IPS-18a (cell line): Measurements from ENCODE around the gene PTPRA.

Experiments used
- H3K27ac ChIP-seq: one replicate; pipeline ENCODE4 v1.5.1; 2013; ENCODE audit warnings: low read length
- H3K27me3 ChIP-seq: one replicate; pipeline ENCODE4 v1.6.1; 2013; ENCODE audit warnings: mild to moderate bottlenecking, low read length; ENCODE audit not compliant: control insufficient read depth, insufficient read depth
- H3K36me3 ChIP-seq: one replicate; pipeline ENCODE4 v1.6.1; 2013; ENCODE audit warnings: low read depth, low read length; ENCODE audit not compliant: control insufficient read depth
- H3K4me1 ChIP-seq: one replicate; pipeline ENCODE4 v1.6.1; 2013; ENCODE audit warnings: low read depth, low read length; ENCODE audit not compliant: control insufficient read depth
- H3K4me3 ChIP-seq: one replicate; pipeline ENCODE4 v1.5.1; 2013; ENCODE audit warnings: low read length
- H3K9ac ChIP-seq: one replicate; pipeline ENCODE4 v1.6.1; 2013; ENCODE audit warnings: mild to moderate bottlenecking, low read length, moderate library complexity
- H3K9me3 ChIP-seq: one replicate; pipeline ENCODE4 v1.6.1; 2013; ENCODE audit warnings: low read depth, low read length; ENCODE audit not compliant: control insufficient read depth

Gene PTPRA

GRCh38 chr20:2838170-2838797, 35.0 kb upstream of the PTPRA start:
- Histone ChIP-seq H3K27me3 (peaks cover 16% of the 10 kb centered on the region), H3K9me3 (no peaks in the 10 kb centered on the region), H3K4me1 (no peaks in the 10 kb centered on the region), H3K27ac (no peak overlapping the region), H3K9ac (no peak overlapping the region), H3K36me3 (peaks cover 6% of the 10 kb centered on the region), H3K4me3 (no peak overlapping the region)

- H3K27ac ChIP-seq: no peak overlapping the region
- H3K4me3 ChIP-seq: no peak overlapping the region
- peaks cover 6% of the 10 kb centered on the region for H3K36me3 ChIP-seq
- no peaks in the 10 kb centered on the region for H3K4me1 ChIP-seq
- H3K9ac ChIP-seq: no peak overlapping the region
- H3K9me3 ChIP-seq: no peaks in the 10 kb centered on the region
- peaks cover 16% of the 10 kb centered on the region for H3K27me3 ChIP-seq
These were observed 34.2 kb upstream of the PTPRA start for GRCh38 chr20:2838847-2839671.

- Histone ChIP-seq H3K27ac (no peak overlapping the region), H3K4me1 (no peaks in the 10 kb centered on the region), H3K27me3 (peaks cover 16% of the 10 kb centered on the region), H3K36me3 (peaks cover 6% of the 10 kb centered on the region), H3K9ac (no peak overlapping the region), H3K9me3 (no peaks in the 10 kb centered on the region), H3K4me3 (peak overlapping the region; percentile 84)
These were observed 33.5 kb upstream of the PTPRA start for GRCh38 chr20:2839732-2840137.

GRCh38 chr20:2840138-2840966, 32.9 kb upstream of the PTPRA start, which contains the start of the genes PCED1A and VPS16:
Gene PCED1A (minus strand): TSS chr20:2840655. CDS start chr20:2839912, 743 bp downstream.
Gene VPS16 (plus strand): TSS chr20:2840745. CDS start chr20:2840775, 30 bp downstream.
- peak within 1 kb of the TSS; percentile 58 for H3K9ac ChIP-seq
- no peak within 1 kb of the TSS for H3K27ac ChIP-seq
- H3K4me3 ChIP-seq: peak within 1 kb of the TSS; percentile 84
- peaks cover 16% of the 10 kb centered on the region for H3K27me3 ChIP-seq
- peaks cover 6% of the 10 kb centered on the region for H3K36me3 ChIP-seq
- H3K9me3 ChIP-seq: no peaks in the 10 kb centered on the region
- no peaks in the 10 kb centered on the region for H3K4me1 ChIP-seq

GRCh38 chr20:2840967-2841531, 32.2 kb upstream of the PTPRA start:
- peaks cover 6% of the 10 kb centered on the region for H3K36me3 ChIP-seq
- no peaks in the 10 kb centered on the region for H3K4me1 ChIP-seq
- H3K27ac ChIP-seq: no peak overlapping the region
- H3K9me3 ChIP-seq: no peaks in the 10 kb centered on the region
- H3K9ac ChIP-seq: no peak overlapping the region
- peaks cover 16% of the 10 kb centered on the region for H3K27me3 ChIP-seq
- H3K4me3 ChIP-seq: peak overlapping the region; percentile 84

- no peak overlapping the region for H3K27ac ChIP-seq
- H3K4me3 ChIP-seq: no peak overlapping the region
- H3K27me3 ChIP-seq: peaks cover 4% of the 10 kb centered on the region
- no peak overlapping the region for H3K9ac ChIP-seq
- H3K4me1 ChIP-seq: no peaks in the 10 kb centered on the region
- H3K9me3 ChIP-seq: no peaks in the 10 kb centered on the region
- no peaks in the 10 kb centered on the region for H3K36me3 ChIP-seq
These were observed 27.7 kb upstream of the PTPRA start for GRCh38 chr20:2845607-2846006.

- H3K4me3 ChIP-seq: no peak overlapping the region
- H3K9ac ChIP-seq: no peak overlapping the region
- H3K9me3 ChIP-seq: no peaks in the 10 kb centered on the region
- H3K4me1 ChIP-seq: no peaks in the 10 kb centered on the region
- no peaks in the 10 kb centered on the region for H3K36me3 ChIP-seq
- H3K27me3 ChIP-seq: no peaks in the 10 kb centered on the region
- H3K27ac ChIP-seq: no peak overlapping the region
These were observed 26.6 kb upstream of the PTPRA start for GRCh38 chr20:2846698-2847097.

- Histone ChIP-seq H3K36me3 (no peaks in the 10 kb centered on the region), H3K27ac (no peak overlapping the region), H3K27me3 (no peaks in the 10 kb centered on the region), H3K9me3 (no peaks in the 10 kb centered on the region), H3K9ac (no peak overlapping the region), H3K4me3 (no peak overlapping the region), H3K4me1 (no peaks in the 10 kb centered on the region)
These were observed 25.5 kb upstream of the PTPRA start for GRCh38 chr20:2847802-2848201.

- no peaks in the 10 kb centered on the region for H3K9me3 ChIP-seq
- no peak overlapping the region for H3K9ac ChIP-seq
- H3K4me1 ChIP-seq: no peaks in the 10 kb centered on the region
- H3K27me3 ChIP-seq: no peaks in the 10 kb centered on the region
- no peak overlapping the region for H3K27ac ChIP-seq
- no peak overlapping the region for H3K4me3 ChIP-seq
- H3K36me3 ChIP-seq: no peaks in the 10 kb centered on the region
These were observed 23.8 kb upstream of the PTPRA start for GRCh38 chr20:2849529-2849928.

GRCh38 chr20:2851086-2851485, 22.2 kb upstream of the PTPRA start:
- H3K27me3 ChIP-seq: no peaks in the 10 kb centered on the region
- H3K4me1 ChIP-seq: no peaks in the 10 kb centered on the region
- no peak overlapping the region for H3K27ac ChIP-seq
- H3K9me3 ChIP-seq: no peaks in the 10 kb centered on the region
- no peaks in the 10 kb centered on the region for H3K36me3 ChIP-seq
- no peak overlapping the region for H3K4me3 ChIP-seq
- no peak overlapping the region for H3K9ac ChIP-seq

- Histone ChIP-seq H3K27ac (no peak overlapping the region), H3K9ac (no peak overlapping the region)
These were observed 14.7 kb upstream of the PTPRA start for GRCh38 chr20:2858591-2858990.

More at GRCh38 chr20:2858591-2858990, 14.7 kb upstream of the PTPRA start:
- Histone ChIP-seq H3K36me3 (no peaks in the 10 kb centered on the region), H3K4me1 (no peaks in the 10 kb centered on the region), H3K9me3 (no peaks in the 10 kb centered on the region), H3K27me3 (no peaks in the 10 kb centered on the region), H3K4me3 (no peak overlapping the region)
